ENCODE data around the gene HABP4.

HABP4 gene

DNA sequence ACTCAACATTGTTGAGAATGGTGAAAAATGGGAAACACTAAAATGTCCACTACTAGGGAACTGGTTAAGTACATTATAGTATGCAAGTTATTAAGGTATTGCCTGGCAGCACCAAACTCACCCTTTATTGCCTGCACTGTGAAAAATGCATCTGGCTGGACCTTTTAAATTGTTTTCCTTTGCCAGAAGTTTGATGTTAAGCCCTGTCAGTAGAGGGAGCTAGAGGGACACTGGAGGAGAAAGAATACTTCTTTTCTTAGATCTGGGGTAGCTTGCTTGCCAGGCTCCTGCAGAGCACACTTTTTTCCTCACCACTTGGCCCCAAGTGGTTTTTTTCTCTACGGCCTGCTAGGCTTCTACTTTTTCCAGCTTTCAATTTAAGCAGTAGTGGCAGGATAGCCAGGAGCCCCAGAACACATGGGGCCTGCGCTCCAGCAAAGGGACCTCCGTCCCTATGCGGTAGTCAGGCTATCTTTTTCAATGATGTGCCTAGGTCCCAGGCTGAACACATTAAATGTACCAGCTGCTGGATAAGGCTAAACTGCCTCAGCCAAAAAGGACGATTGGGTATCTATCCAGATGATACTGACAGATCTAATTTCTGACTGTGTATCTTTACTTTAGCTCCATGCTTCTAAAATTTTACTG lies 8.0 kb upstream of the HABP4 start:
- TF ChIP-seq, protein P1, sequence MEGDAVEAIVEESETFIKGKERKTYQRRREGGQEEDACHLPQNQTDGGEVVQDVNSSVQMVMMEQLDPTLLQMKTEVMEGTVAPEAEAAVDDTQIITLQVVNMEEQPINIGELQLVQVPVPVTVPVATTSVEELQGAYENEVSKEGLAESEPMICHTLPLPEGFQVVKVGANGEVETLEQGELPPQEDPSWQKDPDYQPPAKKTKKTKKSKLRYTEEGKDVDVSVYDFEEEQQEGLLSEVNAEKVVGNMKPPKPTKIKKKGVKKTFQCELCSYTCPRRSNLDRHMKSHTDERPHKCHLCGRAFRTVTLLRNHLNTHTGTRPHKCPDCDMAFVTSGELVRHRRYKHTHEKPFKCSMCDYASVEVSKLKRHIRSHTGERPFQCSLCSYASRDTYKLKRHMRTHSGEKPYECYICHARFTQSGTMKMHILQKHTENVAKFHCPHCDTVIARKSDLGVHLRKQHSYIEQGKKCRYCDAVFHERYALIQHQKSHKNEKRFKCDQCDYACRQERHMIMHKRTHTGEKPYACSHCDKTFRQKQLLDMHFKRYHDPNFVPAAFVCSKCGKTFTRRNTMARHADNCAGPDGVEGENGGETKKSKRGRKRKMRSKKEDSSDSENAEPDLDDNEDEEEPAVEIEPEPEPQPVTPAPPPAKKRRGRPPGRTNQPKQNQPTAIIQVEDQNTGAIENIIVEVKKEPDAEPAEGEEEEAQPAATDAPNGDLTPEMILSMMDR (IDR thresholded peaks at IDR 0.05; ENCODE audit: insufficient read depth, low read length, missing control alignments), result peak; percentile 10
- no peak overlapping the region for H3K4me3 ChIP-seq (ENCODE audit: low read depth, low read length)
- no peak for DNase-seq (ENCODE audit: low read depth, low spot score)
- CTCF ChIA-PET, result interaction anchor here (1.0 to 1.2 kb wide), 3 partner anchors 10 to 214 kb away, joined by 3 to 5 read pairs (median 3); partner anchors contain the start of gene PRXL2C
- POLR2A ChIA-PET, result no interaction called here

DNA sequence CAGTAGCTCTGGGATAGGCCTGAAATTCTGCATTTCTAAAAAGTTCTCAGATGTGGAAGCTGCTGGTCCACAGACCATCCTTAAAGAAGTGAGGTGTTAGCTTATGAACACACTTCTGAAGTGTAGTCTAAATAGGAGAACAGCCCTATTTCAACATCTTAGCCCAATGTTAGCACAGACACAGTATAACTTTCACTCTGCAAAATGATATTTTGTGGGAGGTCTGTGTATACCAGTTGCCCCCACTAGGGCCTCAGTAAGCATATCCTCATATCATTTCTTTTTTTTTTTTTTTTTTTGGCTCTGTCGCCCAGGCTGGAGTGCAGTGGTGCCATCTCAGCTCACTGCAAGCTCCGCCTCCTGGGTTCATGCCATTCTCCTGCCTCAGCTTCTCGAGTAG lies 7.5 kb upstream of the HABP4 start:
- ChIA-PET CTCF (interaction anchor here (1.0 to 1.2 kb wide), 3 partner anchors 10 to 213 kb away, joined by 3 to 5 read pairs (median 3); partner anchors contain the start of gene PRXL2C), POLR2A (no interaction called here)
- DNase-seq (ENCODE audit: low read depth, low spot score), result no peak
- H3K4me3 ChIP-seq (ENCODE audit: low read depth, low read length), result no peak overlapping the region
- TF ChIP-seq, protein P1 (IDR thresholded peaks at IDR 0.05; ENCODE audit: insufficient read depth, low read length, missing control alignments), result no peak

DNA sequence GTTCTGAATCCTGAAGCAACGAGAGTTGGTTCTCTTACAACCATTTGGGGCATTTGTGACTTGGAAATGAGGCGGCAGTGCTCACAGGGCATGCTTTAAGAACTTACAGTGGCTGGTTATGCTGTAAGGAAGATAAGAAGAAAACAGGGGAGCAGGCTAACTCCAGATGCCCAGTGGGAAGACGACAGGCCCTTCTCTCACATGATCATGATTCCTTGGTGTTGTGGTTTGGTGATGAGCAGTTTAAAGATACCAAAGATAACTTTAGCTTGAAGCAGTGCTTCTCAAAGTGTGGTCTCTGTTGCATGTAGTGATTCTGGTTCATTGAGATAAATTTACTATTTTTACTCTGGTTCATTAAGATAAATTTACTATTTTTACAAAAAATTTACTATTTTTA lies 2.6 kb upstream of the HABP4 start:
- TF ChIP-seq, protein P1 (IDR thresholded peaks at IDR 0.05; ENCODE audit: insufficient read depth, low read length, missing control alignments), result no peak
- ChIA-PET CTCF (no interaction called here), POLR2A (no interaction called here)
- no peak overlapping the region for H3K4me3 ChIP-seq (ENCODE audit: low read depth, low read length)
- DNase-seq (ENCODE audit: low read depth, low spot score), result no peak

DNA sequence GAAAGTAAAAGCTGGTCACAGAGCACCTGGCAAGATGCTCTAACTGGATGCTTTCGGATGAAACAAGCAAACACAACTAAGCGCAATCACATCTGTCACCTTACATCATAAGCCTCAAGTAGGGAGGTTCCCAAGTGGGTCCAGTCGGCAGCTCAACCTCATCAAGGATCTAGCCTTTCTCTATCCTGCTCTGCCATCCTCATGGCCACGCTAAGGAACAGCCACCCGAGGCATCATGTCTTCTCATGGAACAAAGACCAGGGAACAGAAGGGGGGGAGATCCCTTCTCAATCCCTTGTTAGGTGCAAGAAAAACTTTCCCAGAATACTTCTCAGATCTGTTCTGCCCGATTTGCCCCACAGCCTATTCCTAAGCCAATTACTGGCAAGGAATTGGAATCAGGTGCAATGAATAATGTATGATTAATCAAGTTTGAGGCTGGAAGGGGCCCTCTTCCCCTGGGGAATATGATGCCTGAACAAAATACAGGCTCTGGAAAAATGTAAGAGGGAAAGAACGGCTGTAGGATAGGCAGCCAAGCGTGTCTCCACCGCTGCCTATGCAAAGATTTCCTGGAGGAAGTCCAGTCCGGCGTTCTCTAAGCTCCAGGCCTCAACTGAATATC lies 1.3 kb upstream of the HABP4 start:
- H3K4me3 ChIP-seq (ENCODE audit: low read depth, low read length), result no peak overlapping the region
- CTCF ChIA-PET, result interaction anchor here (1.1 to 1.4 kb wide), 5 partner anchors 13 to 207 kb away, joined by 3 to 5 read pairs (median 4); no protein-coding TSS in a partner anchor
- TF ChIP-seq, protein P1 (IDR thresholded peaks at IDR 0.05; ENCODE audit: insufficient read depth, low read length, missing control alignments), result no peak
- no peak for DNase-seq (ENCODE audit: low read depth, low spot score)
- POLR2A ChIA-PET, result no interaction called here

DNA sequence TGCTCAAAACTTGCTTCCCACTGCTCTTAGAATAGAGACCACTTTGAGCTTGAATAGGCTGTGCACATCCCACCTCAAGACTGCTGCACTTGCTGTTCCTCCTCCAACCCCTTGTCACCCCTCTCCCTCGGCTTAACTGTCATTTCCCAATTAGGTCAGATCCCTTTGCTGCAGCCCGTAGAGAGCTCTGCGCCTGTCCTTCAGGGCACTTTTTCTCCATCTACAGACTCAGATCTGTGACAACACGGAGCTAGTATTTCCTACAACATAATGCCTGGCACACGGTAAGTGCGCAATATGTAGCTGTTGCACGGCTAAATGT lies 485 bp upstream of the HABP4 start:
- TF ChIP-seq, protein P1 (IDR thresholded peaks at IDR 0.05; ENCODE audit: insufficient read depth, low read length, missing control alignments), result no peak
- no peak for DNase-seq (ENCODE audit: low read depth, low spot score)
- ChIA-PET POLR2A (interaction anchor here (0.8 kb wide), 1 partner anchor 13 kb away, joined by 3 read pairs; no protein-coding TSS in a partner anchor), CTCF (interaction anchor here (0.8 to 2.5 kb wide), 12 partner anchors 9 to 217 kb away, joined by 3 to 10 read pairs (median 4); no protein-coding TSS in a partner anchor)
- peak overlapping the region; percentile 59 for H3K4me3 ChIP-seq (ENCODE audit: low read depth, low read length)

Data from AG04449 (cell line).